DMS53 treated with DMSO at 0.1 percent for 48 hours (cell line): ENCODE data around the gene PDXK.
A peak's percentile ranks its signal among the peaks of the same experiment; 100 is the strongest.

Experiments
- DNase-seq: peaks from one replicate; lab custom pipeline; 2025; ENCODE audit not compliant: unreplicated experiment; lab: John Stamatoyannopoulos, UW

Gene PDXK

GRCh38 chr21:43721939-43722338, 3.0 kb downstream of the PDXK start:
- no peak for DNase-seq

GRCh38 chr21:43723648-43724047, 4.7 kb downstream of the PDXK start:
- DNase-seq = no peak

GRCh38 chr21:43726686-43727518, 8.0 kb downstream of the PDXK start:
- no peak for DNase-seq

- peak; percentile 3 for DNase-seq
Observed at GRCh38 chr21:43727519-43728153, 8.7 kb downstream of the PDXK start.

GRCh38 chr21:43728154-43728466, 9.2 kb downstream of the PDXK start:
- no peak for DNase-seq

- peak; percentile 41 for DNase-seq
Observed at GRCh38 chr21:43728467-43729390, 9.8 kb downstream of the PDXK start.

- no peak for DNase-seq
Observed at GRCh38 chr21:43731476-43731875, 12.5 kb downstream of the PDXK start.

GRCh38 chr21:43731891-43732711, 13.2 kb downstream of the PDXK start:
- DNase-seq = no peak

- DNase-seq = no peak
Observed at GRCh38 chr21:43733060-43733459, 14.1 kb downstream of the PDXK start.

GRCh38 chr21:43733529-43734071, 14.7 kb downstream of the PDXK start:
- no peak for DNase-seq

- DNase-seq = peak; percentile 16
Observed at GRCh38 chr21:43734131-43734927, 15.4 kb downstream of the PDXK start.

- DNase-seq = no peak
Observed at GRCh38 chr21:43734928-43735229, 15.9 kb downstream of the PDXK start.

GRCh38 chr21:43735236-43736091, 16.5 kb downstream of the PDXK start:
- no peak for DNase-seq

- DNase-seq = no peak
Observed at GRCh38 chr21:43736224-43736883, 17.4 kb downstream of the PDXK start.

- DNase-seq = no peak
Observed at GRCh38 chr21:43737158-43737950, 18.4 kb downstream of the PDXK start.

GRCh38 chr21:43739621-43740435, 20.9 kb downstream of the PDXK start:
- no peak for DNase-seq
